ENCODE measurements around the gene INPP5J.
"Not testable (repeated sequence)": the region's sequence is repeated elsewhere in the genome, so short reads cannot be mapped to it uniquely, and the experiment has no call there.

Gene INPP5J

DNA sequence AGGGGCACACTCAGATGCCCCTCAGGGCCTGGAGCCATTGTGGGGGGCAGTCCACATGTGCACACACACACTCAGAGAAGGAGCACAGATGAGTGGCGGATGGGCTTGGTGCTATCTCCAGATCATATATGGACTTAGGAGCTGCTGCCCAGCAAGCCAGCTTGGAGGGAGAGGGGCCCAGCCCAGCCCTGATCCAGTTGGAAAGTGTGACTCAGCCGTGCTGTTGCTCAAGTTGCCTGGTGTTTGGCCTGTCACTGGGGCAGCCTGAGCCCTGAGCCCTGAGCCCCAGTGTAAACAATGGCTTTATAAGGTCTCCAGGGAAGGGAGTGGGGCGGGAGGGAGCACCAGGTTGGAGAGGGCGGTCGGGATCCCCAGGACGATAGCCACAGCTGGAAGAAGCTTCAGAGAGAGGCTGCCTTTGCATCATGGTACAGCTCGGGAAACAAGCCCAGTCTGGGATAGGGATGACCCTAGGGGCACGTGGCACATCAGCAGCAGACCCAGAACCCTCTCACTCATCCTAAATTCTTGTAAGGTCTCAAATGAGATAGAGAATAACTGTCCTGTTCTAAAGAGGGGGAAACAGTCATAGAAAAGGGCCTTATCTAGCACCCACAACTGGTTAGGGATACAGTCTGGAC, 20.2 kb upstream of the INPP5J start:
- no peak for DNase-seq

DNA sequence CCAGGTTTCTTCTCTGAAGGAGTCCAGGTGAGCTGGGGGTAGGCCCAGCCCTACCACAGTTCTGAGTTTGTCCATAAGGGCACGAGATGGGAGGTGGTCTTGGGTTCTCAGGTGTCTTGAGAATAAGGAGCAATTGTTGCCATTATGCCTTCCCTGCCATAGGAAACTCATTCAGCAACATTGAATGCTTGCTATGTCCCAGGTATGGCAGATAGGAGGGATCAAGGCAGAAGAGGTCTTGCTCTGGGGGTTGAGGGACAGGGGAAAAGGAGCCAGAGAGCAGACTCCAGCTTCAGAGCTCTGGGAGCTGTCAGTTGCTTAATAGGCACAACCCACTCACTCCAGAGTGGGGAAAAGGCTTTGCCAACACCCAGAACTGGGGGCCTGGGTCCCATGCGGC, 19.7 kb upstream of the INPP5J start:
- DNase-seq = no peak

DNA sequence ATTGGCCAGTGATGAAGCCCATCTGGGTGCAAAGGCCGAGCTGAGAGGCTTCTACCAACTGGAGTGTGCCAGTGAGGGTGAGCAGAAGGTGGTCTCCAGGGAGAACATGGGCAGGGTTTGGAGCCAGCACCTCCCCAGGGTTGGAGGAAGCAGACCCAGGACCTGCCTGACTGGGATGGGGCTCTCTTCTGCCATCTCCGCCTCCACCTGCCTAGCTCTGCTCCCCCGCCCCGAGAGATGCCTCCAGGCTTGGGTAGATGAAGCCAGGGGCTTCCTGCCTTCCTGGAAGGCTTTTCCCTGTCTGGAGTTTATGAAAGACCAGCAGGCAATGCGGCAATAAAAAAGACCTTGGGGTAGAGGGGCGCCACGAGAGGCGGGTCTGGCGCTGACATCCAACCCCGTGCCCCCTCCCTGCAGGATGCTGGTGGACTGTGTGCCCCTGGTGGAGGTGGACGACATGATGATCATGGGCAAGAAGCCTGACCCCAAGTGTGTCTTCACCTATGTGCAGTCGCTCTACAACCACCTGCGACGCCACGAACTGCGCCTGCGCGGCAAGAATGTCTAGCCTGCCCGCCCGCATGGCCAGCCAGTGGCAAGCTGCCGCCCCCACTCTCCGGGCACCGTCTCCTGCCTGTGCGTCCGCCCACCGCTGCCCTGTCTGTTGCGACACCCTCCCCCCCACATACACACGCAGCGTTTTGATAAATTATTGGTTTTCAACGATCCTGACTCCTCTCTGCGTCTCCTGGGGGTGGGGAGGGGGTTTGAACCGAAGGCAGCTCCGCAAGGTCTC, 18.7 kb upstream of the INPP5J start:
- DNase-seq = no peak

DNA sequence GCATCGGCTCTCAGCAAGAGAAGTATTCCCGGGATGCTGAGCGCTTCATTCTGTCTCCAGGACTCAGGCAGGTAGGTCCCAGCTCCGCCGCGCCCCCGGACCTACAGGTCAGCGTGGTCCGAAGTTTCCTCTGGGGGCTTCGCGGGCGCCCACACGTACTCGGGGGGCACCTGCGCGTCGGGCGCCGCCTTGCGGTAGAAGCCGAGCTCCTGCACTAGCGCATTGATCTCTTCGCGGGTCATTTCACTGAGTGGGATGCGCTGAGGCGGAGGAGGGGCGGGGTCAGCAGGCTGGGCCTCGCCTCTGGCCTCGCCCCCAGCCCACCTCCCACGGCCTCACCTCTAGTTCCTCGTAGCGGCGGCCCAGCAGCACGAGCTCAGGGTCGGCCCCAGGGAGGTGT, 17.9 kb upstream of the INPP5J start:
- DNase-seq = no peak

DNA sequence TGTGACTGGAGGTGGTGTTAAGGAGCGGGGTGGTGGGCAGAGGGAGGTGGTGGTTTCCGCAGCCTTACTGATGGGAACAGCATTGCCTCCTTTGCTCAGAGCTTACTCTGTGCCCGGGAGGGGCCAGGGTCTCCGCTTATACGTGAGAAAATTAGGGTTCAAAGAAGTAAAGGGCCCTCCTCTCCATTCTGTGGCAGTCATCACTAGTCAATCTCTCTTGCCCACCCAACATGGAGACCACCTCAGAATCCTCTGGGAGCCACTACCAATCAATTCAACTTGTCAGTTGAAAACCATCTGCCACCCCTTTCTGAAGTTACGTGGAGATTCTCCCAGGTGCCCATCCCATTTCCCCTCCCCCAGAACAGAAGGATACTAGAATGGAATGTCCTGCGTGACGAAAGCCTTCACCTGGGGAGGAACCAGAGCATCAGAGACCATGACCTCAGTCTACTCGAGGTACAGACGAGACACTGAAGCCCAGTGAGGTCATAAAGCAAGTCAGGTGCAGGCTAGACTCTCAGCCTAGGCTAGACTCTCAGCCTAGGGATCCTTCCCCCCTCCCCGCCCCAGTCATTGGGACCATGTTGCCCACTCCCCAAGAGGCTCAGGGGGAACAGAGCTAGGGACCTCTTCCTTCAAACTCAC, 17.4 kb upstream of the INPP5J start:
- no peak for DNase-seq

DNA sequence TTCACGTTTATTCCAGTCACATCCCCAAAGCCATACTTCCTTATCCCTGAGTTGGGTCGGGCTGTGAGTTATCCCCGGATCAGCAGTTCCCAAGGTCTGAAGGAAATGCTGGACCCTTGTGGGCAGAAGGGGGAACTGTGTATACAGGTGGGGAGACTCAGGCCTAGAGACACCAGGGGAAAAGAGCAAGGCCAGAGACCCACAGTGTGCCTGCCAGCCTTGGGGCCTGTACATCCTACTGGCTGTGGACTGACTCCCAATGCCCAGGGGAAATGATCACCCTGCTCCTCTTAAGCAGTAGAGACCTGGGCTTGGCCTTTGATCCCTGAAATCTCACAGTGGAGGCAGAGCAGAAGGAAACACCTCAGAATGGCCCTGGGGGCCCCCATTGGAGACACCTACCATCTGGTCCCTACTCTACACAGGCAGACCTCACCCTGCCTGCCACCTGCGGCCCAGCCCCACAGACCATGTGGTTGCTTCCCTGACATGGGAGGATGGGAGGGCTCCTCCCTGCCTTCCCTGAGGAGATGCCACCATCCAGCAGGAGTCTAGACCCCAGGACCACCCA, 16.7 kb upstream of the INPP5J start:
- no peak for DNase-seq

DNA sequence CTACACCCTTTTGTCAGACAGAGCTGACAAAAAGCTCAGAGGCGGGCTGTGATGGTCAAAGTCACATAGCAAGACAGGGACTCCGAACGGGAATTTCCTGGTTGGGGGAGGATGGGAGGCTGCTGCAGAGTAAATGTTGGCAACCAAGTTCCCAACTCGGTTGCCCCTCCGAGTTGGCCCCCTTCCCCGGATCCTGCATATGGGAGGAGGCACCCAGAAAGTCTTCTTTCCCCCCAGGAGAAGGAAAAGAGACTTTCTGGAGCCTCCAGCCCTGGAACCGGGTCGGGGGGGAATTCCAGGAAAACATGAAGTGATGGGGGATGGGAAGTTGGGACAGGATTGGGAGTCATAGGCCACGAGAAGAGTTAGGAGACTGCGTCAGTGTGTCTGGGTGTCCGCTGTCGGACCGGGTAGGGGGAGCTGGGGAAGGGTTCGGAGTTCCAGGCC, 16.0 kb upstream of the INPP5J start:
- DNase-seq = no peak

DNA sequence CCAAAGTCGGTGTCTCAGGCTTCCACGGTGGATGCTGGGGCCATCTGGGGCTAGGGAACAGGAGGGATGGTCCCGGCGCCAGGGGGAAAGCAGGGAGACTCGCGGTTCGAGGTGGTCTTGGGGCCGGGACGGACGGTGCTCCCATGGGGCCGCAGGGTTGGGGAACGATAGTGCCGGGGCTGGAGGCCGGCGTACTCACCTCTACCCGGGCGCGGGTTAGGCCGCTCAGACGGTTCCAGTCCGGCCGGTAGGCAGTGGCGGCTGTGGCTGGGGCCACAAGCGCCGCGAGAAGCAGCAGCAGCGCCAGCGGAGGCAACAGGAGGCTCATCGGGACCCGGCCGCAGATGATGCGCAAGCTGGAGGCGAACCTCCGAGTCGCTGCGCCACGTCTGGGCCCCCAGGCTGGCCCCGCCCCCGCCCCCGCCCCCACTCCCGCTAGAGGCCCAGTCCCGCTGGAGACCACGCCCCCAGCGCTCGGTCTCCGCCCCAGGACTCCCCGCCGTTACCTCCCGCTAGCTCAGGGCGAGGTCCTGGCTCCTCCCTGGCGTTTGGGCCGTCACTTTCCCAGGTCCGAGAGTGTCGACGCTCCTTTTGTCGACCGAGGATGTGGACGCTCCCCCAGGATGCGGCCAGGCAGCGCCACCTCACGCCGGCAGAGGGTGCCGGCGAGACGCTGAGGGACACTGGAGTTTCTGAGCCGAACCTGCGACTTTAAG, 15.4 kb upstream of the INPP5J start, which contains the start of gene SELENOM:
Gene SELENOM (minus strand): TSS at position 391 of the 716 bp plus-strand sequence. CDS start 63 bp downstream, at position 328.
- DNase-seq = peak; percentile 90

DNA sequence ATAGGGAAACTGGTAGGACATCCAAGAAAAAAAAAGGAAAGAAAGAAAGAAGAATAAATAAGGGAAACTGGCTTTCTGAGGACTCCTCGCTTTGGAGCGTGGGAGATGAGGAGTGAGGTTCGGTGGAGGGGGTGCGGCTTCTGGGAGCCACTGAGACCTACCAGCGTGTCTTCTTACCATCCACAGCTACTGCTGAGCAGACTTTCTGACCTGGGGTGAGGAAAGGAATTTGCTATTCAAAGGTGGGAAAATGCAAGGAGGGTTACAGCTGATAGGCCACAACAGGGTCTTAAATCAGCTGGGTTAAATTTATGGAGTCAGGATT, 14.9 kb upstream of the INPP5J start:
- DNase-seq = no peak

DNA sequence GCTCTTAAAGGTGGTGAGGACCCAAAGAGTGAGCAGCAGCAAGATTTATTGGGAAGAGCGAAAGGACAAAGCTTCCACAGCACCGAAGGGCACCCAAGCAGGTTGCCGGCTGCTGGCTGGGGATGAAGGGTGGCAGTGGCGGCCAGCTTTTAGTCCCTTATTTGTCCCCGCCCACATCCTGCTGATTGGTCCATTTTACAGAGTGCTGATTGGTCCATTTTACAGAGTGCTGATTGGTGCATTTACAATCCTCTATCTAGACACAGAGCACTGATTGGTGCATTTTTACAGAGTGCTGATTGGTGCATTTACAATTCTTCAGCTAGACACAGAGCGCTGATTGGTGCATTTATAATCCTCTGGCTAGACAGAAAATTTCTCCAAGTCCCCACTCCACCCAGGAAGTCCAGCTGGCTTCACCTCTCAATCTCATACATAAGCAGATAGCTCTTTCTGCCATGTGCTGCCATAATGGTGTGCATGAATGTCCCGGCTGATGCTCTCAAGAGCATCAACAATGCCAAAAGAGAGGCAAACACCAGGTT, 10.1 kb upstream of the INPP5J start:
- DNase-seq = not testable (repeated sequence)

DNA sequence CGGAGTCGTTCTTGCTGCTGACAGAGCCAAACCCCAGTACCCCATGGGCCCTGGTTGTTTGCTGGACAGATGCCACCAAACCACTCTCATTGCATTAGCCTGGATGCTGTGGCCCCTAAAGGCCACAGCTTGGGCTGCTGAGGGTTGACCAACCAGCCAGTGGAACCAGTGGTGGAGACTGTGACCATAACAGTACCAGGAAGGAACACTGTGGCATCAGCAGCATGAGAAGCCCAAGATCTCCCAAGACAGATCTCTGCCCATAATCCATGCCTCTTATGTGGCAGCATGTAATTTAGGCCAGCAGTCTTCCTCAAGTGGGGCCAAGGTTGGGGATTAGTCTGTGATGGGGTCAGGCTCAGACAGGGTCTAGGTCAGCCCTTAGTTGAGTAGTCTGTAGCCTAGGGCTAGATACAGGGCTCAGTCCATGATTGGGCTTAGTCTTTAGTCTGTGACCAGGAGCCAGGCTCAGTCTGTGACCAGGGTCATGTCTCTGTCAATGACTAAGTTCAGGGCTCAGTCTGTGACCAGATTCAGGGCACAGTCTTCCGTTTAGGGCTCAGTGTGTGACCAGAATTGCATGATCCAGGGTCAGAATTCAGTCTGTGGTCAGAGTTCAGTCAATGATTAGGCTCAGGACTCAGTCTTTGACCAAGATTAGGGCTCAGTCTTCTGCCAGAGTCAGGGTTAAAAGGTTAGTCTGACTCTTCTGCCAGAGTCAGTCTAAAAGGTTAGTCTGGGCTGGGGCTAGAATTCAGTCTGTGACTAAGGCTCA, 4.5 kb upstream of the INPP5J start:
- no peak for DNase-seq

DNA sequence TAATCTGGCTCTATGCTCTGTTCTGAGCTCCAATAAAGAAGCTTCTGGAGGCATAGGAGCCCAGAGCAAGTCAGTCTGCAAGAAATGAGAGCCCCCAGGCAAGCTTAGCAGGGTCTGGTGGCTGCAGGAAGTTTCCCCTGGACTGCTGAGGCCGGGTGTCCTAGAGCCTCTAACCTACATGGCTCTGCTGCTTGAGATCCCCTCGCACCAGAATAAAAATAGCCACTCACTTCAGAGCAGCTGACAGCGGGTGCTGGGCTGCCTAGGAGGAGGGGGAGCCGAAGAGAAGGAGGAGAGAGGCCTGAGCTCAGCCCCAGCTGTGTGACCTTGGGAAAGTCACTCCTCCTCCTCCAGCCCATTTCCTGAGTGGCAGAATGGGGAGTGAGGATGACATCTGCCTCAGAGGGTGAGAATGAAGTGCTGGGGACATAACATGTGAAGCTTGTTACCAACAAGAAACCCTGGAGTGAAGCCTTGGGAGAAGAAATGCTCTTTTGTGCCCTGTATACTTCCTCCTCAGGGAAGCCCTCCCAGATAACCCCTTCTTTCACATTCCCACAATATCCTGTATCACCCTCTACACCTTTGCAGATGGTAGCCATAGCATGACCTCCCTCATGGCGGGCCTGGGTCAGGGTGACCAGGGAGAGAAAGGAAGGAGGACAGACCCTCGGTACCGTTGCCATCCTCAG, 3.6 kb upstream of the INPP5J start:
- DNase-seq = no peak

DNA sequence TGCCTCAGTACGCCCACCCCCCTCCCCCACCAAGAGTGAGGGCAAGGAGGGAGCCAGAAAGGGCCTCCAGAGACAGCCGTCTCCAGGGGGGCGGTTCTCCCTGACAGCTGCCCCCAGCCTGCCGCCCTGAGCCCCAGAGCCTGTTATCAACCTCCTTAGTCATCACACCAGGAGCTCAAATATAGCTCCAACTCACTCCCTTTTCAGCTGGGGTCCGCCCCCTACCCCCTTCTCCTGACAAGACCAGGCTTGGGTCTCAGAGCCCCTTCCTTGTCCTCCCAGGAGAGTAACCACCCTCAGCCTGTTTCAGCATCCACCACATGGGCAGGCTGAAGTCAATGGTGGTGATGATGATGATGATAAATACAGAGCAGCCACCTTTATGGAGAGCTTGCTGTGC, 2.5 kb upstream of the INPP5J start:
- DNase-seq = no peak

DNA sequence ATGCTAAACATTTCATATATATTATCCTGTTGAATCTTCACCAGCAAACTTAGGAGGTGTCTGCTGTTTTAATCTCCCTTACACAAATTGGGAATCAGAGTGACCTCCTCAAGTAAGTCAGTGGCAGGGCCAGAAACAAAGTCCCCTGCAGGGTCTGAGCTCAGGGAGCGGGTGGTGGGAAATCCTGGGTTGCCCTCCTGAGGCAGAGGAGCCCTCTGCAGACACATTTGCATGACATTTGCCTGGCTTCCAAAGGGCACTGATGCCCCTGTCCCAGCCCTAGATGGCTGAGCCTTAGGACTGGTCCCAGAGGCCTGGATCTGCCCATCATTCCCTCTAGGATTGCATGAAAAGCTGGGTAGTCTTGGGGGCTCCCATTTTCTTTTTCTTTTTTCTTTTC, 2.1 kb upstream of the INPP5J start:
- DNase-seq = no peak

DNA sequence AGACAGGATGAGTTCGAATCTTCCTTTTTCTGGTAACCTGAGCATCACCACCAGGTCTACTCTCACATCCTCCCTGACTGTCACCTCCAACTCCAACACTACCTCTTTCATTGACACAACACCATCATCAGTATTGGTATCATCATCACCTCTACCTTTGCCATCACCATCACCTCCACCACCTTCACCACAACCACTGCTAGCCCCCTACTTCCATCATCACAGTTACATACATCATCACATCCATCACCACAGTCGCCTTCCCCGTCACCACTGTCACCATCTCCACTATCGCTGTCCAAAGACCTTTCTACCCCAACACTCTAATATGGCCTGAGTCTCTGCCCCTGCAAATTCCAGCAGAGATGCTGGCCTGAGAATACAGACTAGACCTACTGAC, 1.4 kb upstream of the INPP5J start:
- DNase-seq = no peak

DNA sequence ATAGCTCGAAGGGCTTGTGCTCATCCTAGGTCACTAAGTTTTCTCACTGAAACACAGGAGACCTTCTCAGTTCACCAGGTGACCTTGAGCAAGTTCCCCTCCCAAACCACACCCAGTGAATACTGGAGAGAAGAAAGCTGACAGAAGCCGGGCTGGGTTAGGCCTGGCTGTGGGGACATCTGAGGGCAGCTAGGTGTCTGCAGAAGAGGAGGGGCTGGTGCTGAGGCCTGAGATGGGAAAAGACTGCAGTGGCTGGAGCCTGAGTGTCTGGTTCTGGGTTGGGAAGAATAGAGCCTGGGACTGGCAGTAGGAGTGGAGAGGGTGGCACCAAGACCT, 602 bp upstream of the INPP5J start:
- DNase-seq = no peak

DNA sequence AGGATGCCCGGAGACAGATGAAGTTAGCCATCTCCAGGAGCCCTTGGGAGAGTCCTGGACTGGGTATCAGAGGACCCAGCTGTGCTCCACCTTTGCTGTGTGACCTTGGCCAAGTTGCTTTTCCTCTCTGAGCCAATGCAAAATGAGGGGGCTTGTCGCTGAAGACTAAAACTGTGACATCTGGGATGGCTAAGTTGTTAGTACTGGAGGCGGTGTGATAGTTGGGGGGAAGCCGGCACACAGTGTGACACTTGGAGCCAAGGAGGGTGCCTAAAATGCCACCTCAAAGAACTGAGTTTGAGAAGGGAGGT, 481 bp downstream of the INPP5J start:
- no peak for DNase-seq

DNA sequence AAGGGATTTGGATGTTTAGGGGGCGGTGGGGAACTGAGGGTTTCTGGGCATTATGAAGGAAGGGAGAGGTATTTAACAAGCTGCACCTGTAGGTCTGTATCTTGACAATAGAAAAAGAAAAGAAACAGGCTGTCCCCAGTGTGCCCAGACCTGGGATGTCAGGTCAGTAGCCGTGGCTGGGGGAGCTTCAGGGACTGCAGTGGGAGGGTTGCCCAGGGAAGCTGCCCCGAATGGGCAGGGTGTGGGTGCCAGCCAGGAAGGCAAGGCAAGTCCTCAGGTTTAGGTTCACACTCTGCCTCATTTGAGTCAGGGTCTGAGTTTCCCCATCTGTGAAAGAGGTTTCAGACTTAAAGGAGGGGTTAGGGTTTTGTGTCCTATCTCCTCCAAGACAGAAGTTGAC, 1.5 kb downstream of the INPP5J start:
- DNase-seq = no peak

DNA sequence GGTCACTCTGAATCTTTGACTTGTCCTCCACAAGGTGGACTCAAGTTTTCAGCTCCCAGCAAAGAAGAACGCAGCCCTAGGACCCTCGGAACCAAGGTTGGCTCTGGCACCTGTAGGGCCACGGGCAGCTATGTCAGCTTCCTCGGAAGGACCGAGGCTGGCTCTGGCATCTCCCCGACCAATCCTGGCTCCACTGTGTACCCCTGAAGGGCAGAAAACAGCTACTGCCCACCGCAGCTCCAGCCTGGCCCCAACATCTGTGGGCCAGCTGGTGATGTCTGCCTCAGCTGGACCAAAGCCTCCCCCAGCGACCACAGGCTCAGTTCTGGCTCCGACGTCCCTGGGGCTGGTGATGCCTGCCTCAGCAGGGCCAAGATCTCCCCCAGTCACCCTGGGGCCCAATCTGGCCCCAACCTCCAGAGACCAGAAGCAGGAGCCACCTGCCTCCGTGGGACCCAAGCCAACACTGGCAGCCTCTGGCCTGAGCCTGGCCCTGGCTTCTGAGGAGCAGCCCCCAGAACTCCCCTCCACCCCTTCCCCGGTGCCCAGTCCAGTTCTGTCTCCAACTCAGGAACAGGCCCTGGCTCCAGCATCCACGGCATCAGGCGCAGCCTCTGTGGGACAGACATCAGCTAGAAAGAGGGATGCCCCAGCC, 2.2 kb downstream of the INPP5J start:
- no peak for DNase-seq

DNA sequence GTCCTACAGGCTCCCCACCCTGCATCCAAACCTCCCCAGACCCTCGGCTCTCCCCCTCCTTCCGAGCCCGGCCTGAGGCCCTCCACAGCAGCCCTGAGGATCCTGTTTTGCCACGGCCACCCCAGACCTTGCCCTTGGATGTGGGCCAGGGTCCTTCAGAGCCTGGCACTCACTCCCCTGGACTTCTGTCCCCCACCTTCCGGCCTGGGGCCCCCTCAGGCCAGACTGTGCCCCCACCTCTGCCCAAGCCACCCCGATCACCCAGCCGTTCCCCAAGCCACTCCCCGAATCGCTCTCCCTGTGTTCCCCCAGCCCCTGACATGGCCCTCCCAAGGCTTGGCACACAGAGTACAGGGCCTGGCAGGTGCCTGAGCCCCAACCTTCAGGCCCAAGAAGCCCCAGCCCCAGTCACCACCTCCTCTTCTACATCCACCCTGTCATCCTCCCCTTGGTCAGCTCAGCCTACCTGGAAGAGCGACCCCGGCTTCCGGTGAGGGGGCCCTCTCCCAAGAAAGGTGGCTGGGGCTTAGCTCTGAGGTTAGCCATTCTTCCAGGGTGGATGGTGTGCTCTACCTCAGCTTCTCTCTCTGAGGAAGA, 2.9 kb downstream of the INPP5J start:
- DNase-seq = no peak
